ENCODE results near the gene SKP1. TPM values are rescaled to one million over a fixed set of nuclear protein-coding genes. Genes with fewer than 3 reads are reported as not detected.

The SKP1 gene
- total and polyA plus RNA-seq, 9 of the 15 experiments (the other 6 are each of a cell fraction or from before 2014, with no cell fraction given), result 301 to 2,109 (median 639) TPM

- TF ChIP-seq PHF20 (IDR thresholded peaks at IDR 0.05; ENCODE audit: partially characterized antibody) (no peak), ATF3 (IDR thresholded peaks at IDR 0.05) (peak; percentile 32; the same call in 1 of the 2 replicates), ATF3 (CRISPR knock-in tag; conservative IDR thresholded peaks at IDR 0.05) (no peak), ETV1 (tag; conservative IDR thresholded peaks at IDR 0.05; ENCODE audit: low read depth) (no peak), ZNF644 (tag; IDR thresholded peaks at IDR 0.05; ENCODE audit: low read depth) (no peak), HMBOX1 (IDR thresholded peaks at IDR 0.05) (peak; percentile 67; the same call in 1 of the 2 replicates), PCBP2 (IDR thresholded peaks at IDR 0.05; ENCODE audit: low read depth, low read length, poor library complexity, severe bottlenecking) (no peak), CGGBP1 (CRISPR knock-in tag; IDR thresholded peaks at IDR 0.05) (no peak), SIRT6 (IDR thresholded peaks at IDR 0.05; ENCODE audit: low read depth, low read length) (no peak), ZKSCAN3 (CRISPR knock-in tag; IDR thresholded peaks at IDR 0.05) (no peak), ADNP (tag; IDR thresholded peaks at IDR 0.05) (no peak), GABPA (tag; conservative IDR thresholded peaks at IDR 0.05; ENCODE audit: low read depth) (no peak), ERF (CRISPR knock-in tag; IDR thresholded peaks at IDR 0.05) (no peak), GABPB2 (CRISPR knock-in tag; conservative IDR thresholded peaks at IDR 0.05) (no peak), RBFOX2 (IDR thresholded peaks at IDR 0.05; ENCODE audit: low read depth, low read length) (peak; percentile 46), ZNF134 (CRISPR knock-in tag; conservative IDR thresholded peaks at IDR 0.05) (no peak), PTRF (tag; IDR thresholded peaks at IDR 0.05) (no peak), SNIP1 (IDR thresholded peaks at IDR 0.05; ENCODE audit: low read depth) (no peak), MAFG (tag; conservative IDR thresholded peaks at IDR 0.05) (peak; percentile 91), RREB1 (CRISPR knock-in tag; IDR thresholded peaks at IDR 0.05) (no peak), ZNF77 (CRISPR knock-in tag; IDR thresholded peaks at IDR 0.05) (no peak)
These were observed 1.6 kb downstream of the SKP1 start (continued) for GRCh38 chr5:134174841-134175839.

Measured in K562 (cell line).